Activated naive CD4-positive, alpha-beta T cell (primary cell): Measurements from ENCODE around the gene NR2F2.

Source experiments
- DNase-seq, 4 experiments: peaks; one replicate each; lab custom pipeline; 2025; lab: John Stamatoyannopoulos, UW

NR2F2 gene

GRCh38 chr15:96342406-96343112 lies 12.1 kb downstream of the NR2F2 start:
- no peak for DNase-seq

GRCh38 chr15:96343113-96344059 lies 12.9 kb downstream of the NR2F2 start:
- DNase-seq = no peak

DNA sequence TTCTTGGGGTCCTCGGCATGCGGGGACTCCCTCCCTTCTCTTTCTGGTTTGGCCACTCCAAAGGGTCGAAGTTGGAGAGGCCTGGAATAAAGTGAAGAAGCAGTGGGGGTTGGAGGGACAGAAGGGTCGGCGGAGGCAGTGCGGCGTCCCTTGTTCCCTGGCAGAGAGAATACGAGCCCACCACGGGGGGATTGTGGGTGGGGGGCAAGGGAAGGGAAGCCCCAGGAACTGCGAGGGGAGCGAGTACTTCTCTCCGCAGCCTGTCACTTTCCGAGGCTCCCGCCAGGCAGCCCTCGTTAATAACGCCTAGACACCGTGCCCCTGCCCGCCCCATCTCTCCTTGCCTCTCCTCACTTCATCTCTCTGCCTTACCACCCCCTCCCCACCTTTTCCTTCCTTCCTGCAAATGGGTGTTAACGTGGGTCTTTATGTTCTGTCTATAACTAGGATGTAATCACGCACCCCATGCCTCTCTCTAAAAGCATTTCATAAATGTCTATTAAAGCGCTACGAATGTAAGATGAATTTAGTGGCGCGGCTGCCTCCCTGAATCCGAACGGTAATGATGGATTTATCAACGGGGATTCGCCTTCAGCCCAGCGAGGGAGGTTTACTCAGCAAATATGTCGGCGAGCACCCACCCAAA lies 13.7 kb downstream of the NR2F2 start:
- DNase-seq = no peak

- no peak for DNase-seq
Measured at GRCh38 chr15:96344706-96345559, 14.4 kb downstream of the NR2F2 start.

DNA sequence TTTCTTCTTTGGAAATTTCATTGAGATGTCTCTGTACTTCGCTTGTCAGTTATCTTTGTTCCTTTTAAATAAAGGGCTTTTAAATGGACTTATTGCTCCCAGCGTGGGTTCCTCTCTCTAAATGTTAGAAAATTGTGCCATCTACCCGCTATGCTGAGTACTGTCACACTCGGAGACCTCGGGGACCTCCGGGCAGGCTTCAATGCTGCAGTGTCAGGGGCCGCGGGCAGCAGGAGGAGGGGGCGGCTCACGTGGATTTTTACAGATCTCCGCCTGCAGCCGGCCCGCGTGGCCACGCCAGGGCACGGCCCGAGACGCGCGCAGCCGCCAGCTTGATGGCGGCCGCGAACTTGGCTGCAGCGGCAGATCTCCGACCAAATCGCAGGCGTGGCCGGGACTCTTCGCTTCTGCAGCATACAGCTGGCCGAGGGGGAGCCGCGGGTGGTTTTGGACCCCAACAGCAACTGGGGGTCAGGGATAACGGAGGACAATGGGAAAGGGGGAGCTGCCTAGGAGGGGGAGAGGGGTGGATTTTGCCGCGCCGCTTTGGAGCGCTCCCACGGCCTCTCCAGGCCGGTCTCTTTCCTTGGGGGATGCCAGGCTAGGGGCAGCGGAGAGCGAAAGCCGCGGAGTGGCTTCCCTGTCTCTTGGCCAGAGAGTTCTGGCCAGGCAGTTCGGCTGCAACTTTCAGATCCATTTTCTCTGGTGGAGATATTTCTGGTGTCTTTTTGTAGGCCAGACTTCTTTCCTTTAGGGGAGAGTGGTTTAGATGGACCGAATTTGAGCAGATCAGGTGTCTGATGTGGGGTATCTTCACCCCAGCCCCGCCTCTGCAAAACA lies 15.3 kb downstream of the NR2F2 start:
- DNase-seq = no peak

DNA sequence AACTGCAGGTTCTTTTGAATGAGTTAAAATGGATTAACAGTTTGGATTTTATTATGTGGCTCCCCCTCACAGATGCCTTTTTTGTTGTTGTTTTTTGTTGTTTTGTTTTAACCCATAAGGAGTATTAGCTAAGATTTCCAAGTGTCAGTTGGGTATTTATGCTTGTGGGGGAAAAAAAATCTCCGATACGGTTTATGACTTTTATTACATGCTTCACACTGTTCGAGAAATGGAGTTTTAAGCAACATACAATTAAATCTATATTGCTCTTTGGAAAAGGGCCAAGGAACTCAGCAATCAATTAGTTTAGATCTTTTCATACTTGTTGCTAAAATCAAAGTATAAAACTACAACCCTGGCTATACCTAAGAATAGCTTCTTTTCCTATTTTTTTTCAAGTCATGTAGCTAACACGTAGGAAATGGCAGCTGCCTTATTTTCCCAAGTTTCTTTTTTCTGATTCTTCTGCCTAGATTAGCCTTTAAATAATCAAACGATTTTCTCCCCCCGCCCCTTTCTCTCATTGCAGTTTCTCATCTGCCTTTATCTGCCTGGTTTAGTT lies 16.0 kb downstream of the NR2F2 start:
- DNase-seq = no peak

DNA sequence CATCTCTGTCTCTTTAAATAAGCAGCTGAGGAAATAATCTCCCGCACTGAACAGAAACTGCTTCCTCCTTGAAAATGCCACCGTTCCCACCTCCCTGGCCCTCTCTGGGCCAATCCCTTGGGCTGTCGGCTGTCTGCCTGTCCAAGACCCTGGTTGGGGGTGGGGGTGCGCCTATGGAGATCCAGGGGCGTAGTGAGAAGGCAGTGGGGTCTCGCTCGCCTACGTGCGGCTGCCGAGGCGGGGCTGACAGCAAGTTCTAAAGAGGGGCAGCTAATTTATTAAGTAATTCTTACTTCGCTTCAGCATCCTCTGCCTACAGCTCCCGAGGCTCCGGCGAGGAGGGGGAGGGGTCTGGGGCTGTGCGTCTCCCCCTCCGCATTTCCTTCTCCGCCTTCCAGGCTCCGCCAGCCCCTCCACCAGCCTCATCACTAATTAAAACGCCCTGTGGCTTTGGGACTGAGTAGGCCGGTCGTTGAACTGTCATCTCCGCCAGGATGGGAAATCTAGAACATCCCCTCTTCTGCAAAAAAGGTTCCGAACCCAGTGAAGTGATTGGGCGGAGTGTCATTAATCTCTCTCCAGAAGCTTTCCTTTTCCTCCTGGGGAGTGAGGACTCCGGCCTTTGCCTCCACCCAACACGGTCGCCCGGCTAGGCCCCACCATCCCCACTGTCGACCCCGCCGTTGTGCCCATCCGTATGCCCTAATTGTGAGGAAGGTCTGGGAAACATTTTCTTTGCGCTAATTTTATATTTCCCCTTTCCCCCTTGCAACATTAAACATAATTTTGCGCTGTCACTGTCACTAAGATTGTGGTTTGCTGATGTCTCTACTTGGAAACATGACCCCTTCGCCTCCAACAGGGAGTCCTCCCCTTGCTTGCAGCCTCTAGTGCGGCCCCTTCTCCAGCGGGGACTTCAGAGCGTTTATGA lies 16.9 kb downstream of the NR2F2 start:
- DNase-seq = no peak

DNA sequence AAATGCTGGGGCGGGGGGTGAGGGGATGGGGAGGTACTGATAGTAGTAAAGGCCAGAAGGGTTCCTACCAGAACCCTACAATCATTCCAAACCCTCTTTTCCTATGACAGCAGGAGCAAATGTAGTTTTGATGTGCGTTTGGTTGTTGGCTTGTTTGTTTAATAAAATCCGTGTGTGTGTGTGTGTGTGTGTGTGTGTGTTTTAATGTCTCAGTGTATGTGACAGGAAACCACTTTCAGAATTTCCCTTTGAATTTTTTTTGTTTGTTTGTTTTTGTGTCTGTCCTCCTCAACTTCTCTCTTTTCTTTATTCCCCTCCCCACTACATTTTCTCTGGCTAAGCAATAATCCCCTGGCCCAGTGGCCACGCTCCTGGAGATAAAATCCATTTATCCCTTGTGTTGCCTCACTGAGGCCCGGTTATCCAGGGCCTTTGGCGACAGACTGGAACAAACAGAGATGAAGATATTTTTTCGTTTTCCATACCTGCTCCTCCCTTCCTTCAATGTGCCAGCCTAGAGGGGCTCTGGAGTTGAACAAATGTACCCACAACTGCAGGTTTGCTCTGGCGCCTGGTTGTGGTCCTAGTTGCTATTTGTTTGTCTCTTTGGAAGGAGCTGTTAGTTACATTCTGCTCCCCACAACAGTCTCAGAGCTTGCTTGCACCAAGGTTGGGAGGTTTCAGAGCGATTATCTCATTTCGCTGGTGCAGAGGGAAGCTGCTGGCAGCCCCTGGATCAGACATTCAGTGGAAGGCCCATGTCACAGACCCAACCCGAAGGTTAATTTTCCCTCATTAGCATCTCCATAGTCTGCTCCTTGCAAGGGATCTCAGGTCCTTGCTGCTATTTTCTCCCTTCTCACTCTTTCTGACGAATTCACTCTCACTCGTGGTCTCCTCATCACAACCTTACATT lies 17.9 kb downstream of the NR2F2 start:
- no peak for DNase-seq

DNA sequence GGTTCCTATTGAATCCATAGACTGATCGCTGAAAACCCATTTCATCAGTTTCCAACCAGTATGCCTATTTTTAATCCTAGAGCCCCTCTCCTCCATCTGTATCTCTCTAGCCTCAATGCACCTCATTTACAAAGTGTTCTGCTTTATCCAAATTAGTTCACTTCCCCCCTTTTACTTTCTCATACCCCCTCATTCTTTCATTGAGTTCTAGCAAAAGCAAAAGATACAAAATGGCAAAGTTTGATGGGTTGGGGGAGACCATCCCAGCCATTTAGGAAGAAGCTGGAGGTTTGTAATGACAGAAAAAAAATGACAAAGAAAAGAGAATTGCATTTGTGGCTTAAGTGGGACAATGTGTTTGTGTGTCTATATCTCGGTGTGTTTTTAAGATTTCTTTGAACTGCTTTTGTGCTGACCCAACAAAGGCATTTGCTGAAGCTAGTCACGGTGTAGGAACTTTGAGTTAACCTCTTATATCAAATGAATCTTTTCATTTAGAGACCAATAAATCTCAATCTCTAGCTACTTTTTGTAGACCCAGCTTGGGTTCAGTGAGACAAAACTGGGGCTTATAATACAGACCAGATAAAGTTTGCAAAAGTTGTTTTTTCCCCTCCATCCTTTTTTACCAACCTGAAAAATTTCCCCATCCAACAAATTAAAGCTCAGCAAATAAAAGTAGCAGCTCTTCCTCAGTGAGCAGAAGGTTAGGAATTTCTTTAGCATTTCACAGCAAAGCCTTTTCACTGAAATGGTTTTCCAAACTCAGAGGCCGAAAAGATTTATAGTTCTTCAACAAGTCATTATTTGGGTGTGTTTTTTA lies 18.7 kb downstream of the NR2F2 start:
- DNase-seq = no peak

GRCh38 chr15:96349857-96350720 lies 19.6 kb downstream of the NR2F2 start:
- no peak for DNase-seq

DNA sequence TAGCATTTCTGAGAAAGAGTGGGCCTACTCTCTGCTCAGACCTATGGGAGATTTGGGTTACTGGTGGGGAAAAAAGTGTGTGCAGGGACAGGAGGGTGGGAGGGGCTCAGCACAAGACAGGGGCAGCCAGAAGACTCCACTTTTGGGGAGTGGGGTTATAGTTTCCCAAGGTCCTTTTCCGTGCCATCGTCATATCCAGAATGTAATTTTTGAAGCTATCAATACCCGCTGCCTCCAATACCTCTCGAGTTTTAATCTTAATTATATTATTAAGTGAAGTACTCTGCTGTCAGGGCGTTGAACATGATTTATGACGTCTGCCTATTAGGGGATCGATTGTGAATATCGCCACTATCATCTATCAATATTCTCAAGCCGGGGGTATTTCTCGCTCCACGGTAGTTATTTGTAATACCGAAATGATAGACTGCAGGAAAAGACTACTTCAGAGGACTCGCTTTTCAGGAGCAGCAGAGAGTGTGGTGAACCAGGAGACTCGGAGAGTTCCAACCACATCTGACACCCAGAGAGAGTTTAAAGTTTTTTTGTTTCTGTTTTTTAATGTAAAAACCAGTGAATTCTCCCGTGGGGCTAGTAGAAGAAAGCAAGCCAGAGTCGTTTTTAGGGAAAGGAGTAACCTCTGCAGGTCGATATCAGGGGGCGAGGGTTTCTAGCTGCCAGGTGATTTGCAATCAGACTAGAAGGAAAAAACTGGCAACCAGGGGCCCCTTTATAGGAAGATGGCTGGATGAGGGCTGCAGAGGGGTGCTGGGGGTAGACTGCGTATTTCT lies 20.6 kb downstream of the NR2F2 start:
- DNase-seq = no peak

DNA sequence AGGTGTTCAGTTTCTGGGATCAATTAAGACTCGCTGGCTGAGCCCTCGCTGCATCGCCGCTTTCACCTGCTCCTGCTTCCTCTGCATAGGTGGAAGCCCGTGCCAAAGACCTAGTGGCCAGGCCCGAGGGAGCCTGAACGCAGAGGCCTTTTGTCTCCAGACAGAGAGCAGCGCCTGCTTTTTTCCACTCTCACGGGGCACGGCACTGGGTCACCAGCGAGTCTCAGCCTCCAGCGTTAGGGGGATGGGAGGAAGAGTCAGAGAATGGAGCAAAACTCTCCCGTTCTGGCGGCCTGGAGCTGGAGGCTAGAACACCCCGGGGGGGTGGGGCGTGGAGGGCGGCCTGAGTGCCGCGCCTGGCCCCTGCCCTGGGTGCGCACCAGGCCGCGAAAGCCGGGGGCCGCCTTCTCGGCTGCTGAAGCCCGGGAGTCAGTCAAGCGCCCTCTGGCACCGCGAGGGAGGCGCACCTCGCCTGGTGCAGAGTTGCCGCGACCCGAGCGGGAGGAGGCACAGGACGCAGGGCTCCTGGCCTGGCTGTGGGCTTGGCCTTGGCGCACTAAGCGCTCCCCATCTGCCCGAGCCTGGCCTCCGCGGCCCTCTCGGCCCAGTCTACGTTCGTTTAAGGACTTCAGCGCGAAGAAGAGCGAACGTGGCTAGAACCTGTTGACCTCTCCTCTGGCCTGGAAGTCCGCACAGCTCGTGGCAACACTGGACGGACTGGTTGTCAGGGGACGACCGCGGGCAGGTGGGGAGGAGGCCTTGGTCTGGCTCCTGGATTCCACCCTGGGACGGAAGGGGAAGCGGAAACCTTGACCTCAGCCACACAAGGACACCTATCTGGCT lies 21.5 kb downstream of the NR2F2 start:
- DNase-seq = no peak

DNA sequence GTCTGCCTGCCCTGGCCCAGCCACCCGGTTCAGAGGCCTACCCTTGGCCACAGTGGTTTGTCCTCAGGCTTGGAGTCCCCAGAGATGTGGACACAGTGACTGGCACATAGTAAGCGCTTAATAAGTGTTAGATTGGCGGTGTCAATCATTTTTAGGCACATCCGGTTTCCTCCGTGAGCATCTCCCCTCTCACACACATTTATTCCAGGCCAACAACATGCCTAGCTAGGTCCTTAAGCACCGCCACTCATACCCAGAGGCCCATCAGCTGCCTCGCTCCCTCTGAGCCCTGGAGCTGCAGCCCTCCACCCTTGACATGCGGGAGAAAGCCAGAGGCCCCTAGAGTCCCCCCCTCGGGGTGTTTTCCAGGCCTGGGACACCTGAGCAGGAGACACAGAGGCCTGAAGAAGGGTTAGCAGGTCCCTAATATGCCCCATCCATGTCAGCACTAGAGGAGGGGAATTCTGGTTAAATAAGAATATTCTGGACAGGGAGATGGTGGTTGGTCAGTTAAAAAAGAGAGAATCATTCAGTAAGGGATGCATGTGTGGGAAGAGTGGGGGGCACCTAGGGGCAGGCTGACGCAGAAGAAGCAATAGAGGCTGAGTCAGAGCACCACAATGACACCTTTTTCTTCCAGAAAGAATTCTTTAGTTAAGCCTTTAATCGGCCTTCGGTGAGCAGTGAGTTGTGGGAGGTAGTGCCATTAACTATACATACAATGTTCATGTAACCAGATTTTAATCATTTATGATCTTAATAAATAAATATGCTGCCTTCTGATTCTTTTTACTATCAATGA lies 22.3 kb downstream of the NR2F2 start:
- no peak for DNase-seq

DNA sequence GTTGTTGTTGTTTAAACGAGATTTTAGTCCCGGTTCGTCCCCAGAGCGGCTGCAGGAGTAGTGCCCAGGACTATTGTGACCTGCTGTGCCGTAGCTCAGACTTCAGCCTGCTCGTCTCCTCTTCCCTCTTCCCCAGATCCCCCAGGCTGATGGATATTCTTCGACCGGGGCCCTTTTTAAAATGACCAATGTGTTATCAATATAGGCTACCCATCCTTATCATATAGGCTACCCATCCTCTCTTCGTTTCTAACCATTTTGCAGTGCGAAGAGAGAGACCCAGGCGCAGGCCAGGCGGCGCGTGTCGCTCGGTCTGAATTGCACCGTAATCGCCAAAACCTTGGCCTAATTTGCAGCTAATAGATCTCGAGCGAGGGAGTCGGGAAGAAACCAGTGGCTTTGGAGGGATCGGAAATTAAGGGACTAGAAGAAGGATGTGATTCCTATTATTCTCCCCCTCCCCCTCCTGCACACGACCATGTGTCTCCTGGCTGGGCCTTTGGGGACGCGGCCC lies 23.0 kb downstream of the NR2F2 start:
- no peak for DNase-seq
